Fibroblast of skin of scalp (primary cell): Measurements from ENCODE around the gene IRF2BPL.
"Not testable (repeated sequence)": the region's sequence is repeated elsewhere in the genome, so short reads cannot be mapped to it uniquely, and the experiment has no call there.

Experiments
- DNase-seq: peaks from one replicate; pipeline ENCODE4 v3.0.0-alpha.2; 2013

The IRF2BPL gene

DNA sequence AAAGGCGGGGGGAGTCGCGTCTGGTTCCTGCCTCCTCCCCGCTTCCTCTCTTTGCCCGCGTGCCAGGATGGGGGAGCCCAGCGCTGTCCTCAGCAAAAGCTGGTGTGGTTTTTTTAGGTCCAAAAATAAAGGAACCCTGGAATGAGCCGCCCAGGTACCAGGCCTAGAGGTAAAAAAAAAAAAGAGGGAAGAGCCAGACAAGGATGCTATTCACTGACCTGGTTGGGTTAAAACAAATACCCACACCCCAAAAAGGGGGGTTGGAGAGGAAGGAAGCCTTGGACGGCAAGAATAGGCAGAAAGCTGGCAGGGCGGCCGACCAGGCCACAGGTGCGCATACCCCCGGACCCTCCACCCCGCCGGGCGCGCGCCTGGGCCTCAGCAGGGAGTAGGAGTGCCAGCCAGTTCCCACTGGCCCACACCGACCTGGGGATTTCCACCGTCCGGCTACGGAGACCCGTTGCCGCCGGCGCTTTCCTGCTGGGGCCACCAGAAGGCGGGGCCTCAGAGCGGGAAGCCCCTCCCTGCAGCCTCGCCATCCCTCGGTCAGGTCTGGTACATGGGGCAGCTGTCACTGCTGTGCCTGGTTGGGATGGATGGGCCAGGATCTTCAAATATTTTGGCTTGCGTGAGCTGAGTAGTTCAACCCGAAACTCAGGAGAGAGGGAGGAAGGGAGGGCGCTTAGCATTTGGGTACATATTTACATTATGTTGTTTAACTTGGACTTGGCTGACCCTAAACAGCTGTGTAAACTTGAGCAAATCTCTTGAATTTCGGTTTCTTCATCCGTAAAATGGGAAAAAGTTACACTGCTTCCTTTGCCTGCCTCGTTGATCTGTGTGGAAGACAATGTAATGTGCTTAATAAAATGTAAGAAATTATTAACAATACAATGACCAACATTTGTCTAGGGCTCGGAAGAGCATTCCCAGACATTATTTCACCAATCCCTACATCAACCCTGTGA, 5.4 kb upstream of the IRF2BPL start:
- DNase-seq = peak; percentile 80

DNA sequence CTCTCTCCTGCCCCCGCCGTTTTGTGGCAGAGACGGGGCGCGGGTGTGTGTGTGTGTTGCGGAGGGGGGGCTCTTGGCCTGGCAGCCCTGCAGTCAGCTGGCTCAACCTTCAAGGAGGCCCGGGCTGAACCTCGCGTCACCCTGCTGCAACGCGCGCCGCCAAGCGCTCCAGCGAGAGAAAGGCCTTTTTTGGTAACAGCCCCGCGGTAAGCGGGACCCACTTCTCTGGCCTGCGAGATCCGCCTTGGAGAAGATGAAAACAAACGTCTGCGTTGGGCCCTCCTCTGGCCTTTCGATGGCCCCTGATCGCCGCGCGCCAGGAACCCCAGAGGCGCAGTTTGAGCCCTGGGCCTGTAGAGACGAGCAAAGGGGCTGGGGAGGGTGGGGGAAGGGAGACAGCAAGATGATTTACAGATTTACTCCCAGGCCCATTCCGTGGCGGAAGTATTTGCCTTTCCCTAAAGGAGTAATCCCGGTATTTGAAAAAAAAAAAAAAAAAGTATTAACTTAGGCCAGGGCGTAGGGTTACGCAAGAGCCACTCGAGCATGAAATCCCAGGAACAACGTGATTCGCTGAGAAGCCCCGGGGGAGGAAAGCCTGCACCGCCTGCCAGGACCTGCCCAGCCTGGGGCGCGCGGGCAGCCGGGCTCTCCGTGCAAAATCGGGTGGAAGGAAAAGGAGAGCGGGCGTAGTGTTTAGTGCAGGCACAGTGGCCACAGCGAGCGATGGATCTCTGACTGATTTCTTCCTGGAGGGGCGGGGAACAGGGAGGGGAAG, 4.5 kb upstream of the IRF2BPL start:
- peak; percentile 98 for DNase-seq

DNA sequence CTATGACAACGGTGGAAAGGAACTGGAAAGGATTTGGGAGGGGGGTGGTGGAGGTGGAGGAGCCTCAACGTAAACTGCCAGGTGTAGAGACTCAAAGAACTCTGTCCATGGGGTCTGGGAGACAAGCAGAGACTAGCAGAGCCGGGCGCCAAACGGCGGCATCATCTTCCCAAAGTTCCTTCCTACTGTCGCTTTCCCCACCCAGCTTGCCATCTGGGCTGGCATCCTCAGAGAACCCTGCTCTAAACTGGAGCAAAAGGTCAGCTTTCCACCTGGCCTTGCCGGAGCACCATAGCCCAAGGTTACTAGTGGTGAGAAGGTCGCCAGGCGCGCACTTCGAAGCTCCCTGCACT, 4.0 kb upstream of the IRF2BPL start:
- DNase-seq = no peak

DNA sequence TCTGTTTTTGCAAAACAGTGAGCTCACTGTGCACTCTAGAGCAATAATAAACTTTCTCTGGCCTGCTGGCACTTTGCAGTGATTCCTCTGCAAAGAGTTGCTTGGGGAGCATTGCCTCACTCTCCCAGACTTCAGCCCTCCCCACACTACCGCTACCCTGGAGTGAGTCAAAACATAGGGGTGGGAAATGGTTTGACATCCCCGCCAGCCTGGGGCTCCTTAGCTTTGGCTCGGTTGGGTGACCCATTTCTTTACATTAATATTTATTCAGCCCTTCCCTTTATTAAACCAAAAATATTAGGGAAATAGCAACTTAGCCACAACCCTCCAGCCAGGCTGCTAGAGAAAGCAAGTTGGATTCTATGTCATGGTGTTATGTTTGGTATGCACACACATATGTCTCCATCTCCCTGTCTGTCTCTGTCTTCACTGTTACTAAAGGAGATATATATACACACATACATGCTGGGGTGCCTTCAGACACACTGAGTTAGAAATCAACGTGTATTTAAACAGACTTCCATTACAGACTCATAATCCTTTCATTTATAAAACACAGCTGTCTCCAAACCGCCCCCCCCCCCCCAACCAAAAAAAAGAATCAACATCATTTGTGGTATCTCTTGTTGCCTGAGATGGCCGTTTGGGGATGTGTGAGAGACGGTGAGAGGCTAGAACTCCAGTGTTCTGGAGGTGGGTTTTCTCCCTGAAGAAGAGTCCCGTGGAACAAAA, 3.4 kb upstream of the IRF2BPL start:
- peak; percentile 96 for DNase-seq

DNA sequence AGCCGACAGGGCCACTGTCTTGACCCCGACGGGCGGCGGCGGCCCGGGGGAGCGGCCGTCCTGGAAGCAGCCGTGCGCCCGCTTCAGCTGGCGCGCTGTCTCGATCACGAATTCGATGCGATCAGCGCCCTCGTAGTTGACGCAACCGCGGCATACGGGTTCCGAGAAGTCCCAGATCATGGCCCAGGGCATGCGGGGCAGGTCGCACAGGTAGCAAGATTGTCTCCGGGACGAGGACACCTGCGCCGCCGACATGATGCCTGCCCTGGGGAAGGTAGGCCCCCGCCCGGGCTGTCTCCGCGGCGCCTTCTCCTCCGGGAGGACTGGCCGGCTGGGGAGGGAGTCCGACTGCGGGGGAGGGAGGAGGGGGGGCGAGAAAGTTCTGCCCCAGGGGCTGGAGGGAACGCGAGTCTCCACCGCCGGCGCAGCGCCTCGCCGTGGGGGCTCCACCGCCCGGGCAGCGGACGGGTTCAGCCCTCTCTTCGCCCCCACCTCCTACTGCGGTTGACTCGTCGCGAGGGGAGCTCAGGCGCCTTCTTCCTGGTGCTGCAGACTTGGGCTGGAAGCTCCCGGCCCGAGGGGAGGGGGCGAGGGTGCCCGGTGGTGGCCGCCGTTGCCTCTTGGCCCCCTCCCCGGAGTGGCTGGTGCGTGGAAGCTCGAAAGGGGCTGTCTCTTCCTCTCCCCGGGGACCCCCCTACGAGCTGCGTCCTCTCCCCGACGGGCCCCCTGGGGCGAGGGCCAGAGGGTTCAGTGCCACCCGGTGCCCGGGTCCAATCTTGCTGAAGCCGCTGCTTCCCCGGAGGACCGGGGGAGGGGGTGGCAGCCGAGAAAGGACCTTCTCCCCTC, 747 bp downstream of the IRF2BPL start:
- peak; percentile 85 for DNase-seq

DNA sequence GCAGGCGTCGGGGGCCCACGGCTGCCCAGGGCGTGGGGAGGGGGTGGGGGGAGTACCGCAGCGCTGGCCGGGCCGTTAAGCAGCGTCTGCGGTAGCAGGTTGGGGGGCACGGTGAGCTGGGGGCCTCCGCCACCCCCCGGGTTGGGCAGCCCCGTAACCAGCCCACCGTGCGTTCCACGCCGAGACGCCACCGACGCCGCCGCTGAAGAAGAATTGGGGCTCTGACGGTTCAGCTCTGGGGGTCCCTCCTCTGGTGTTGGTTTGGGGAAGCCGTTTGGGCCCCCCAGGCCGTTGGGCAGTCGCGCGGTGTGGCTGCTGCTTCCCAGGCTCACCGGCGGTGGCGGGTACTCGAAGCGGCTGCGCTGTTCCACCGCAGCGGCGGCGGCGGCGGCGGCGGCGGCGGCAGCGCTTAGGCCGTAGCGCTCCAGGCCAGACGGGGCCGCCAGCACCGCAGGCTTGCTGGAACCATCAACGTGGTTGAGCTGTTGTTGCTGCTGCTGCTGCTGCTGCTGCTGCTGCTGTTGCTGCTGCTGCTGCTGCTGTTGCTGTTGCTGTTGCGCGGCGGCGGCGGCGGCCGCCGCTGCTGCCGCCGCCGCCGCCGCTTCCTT, 1.5 kb downstream of the IRF2BPL start:
- DNase-seq = peak; percentile 73

DNA sequence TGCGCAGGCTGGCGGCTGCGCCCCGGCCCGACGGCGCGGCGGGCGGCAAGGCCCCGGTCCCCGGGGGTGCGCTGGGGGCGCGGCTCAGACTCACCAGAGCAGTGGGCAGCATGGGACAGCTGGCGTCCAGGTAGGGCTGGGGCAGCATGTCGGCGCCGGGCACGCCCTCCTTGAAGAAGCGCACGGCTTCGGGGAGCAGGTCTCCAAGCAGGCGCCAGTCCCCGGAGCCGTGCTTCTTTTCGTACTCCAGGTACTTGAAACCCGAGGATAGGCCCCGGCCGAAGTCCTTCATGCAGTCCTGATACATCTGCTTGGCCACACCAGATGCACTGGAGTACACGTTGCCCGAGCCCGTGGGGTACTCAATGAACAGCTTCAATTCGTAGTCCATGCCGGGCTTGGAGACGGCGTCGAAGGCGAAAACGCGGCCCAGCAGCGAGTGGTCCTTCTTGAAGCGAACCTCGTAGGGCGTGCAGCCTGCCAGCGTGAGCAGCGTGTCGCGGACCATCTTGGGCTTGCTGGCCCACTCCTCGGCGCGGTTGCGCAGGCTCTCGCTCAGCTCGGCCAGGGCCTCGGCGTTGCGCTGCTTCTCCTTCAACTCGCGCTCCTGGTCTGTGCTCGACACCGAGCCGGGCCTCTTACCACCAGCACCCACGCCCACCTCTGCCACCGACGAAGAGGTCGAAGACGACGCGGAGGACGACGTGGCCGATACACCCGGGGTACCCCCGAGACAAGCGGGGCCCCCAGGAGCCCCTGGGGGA, 2.2 kb downstream of the IRF2BPL start:
- no peak for DNase-seq

DNA sequence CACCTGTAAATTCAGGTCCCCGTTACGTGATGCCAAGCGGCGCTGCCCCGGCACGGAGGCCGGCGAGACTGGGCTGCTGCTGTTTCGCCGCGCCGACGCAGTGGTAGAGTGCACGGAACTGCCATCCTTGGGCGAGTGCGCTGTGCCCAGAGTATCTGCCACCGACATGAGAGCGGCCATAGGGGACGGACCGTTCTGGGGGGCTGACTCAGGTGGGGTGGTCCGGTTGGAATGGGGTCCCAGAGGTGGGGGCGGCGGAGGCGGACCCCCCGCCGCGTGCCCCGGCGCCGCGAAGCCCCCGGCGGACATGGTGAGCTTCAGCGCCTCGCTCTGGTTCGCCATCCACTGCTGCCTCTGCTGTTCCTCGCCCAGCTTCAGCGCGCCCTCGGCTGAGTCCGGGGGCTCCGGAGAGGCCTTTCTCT, 2.8 kb downstream of the IRF2BPL start:
- no peak for DNase-seq

DNA sequence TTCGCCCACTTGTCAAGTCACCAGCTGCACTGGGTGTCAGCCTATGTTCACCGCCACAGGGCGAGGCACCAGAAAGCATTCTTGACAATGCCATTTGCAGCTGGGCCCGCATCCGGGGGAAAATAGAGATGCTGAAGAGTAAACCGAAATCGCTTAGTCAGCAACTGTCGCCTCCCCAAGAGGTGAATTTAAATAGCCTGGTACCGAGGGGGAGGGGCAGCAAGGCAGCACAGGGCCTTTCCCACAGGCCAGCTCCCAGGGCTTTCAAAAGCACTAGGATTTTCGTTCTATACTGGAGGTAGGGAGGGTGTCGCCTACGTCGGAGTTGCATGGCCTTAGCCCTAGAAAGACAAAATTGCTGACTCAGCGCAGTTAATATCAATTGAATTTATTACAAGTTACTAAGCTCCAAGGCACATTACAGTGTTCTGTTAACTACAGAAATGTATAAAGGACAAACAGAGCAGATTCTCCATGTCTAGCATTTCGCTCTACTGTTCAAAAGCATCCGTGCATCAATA, 4.3 kb downstream of the IRF2BPL start:
- DNase-seq = no peak

DNA sequence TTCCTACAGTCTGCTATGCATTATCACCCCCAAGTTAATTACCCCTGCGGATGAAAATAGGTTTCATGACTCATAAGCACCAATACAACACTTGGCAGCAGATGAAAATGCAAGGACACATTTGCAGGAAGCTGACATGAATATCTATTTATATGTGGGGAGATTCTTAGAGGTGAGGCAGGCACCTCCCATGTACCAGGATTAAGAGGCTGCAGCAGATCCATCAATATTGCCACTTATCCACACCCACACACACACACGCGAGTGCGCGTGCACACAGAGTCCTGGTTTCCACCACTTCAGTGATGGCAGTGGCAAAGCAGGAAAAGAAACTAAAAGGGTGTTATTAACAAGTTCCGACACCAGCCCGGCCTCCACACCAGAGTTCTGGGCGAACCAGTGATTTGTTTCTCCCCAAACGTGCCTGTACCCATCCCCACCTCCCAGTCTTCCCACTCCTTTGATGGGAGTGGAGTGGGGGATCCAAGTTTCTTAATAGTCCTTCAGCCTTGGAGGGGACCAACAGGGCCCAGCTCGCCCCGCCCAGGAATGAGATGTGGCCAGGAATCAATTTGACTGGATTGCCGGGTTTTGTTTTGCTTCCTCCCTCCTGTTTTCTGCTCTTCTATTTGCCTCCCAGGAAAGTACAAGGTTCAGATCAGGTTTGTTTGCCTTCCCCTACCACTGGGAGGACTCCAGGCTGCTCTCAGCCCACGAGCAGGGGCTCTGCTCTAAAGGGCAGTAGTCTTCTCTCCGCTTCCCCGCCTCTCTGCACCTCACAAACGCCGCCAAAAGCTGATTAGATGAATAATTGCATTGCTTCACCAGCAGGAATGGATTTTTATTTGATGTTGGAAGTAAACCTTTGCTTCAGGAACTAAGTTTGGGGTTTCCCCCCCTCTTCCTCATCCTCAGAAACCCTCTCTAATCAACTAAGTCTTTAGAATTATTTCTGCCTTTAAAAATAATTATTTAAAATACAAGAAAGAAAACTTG, 5.2 kb downstream of the IRF2BPL start:
- DNase-seq = no peak

DNA sequence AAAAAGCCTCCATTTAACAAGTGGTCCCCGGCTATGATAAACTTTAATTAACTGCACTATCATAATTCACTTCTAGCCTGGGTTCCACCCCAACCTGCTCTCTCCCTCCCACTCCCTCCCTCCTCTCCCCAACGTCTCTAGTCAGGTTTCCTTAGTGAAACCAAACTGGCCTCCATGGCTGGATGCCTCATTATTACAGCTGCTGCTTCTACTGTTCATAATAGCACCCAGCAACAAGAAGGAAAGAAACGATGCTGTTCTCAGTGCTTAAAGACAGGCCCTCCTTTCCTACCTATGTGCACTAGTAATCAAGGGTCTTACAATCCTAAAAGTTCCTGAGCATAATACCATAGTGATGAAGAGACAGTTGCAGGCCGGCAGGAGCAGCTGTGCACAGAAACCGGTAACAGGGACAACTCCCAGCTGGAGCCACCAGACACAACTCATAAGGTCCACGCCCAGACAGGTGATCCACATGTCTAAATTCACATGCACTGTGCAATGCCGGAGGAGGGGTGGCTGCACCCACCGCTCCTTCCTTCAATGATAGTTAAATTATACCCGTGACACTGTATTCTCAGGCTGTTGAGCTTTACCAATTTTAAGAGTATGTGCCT, 6.2 kb downstream of the IRF2BPL start:
- no peak for DNase-seq

DNA sequence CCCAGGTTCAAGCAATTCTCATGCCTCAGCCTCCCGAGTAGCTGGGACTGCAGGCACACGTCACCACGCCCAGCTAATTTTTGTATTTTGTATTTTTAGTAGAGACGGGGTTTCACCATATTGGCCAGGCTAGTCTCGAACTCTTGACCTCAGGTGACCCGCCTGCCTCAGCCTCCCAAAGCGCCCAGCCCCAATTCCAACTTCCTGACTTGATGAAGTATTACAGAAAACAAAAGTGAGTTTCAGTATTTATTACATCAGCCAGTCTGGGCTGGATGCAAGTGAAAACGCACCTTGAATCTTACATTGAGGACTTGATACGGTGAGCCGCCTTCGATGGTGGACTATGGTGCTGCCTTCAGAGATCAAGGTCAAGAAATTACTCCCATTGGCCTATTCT, 7.1 kb downstream of the IRF2BPL start:
- not testable (repeated sequence) for DNase-seq

DNA sequence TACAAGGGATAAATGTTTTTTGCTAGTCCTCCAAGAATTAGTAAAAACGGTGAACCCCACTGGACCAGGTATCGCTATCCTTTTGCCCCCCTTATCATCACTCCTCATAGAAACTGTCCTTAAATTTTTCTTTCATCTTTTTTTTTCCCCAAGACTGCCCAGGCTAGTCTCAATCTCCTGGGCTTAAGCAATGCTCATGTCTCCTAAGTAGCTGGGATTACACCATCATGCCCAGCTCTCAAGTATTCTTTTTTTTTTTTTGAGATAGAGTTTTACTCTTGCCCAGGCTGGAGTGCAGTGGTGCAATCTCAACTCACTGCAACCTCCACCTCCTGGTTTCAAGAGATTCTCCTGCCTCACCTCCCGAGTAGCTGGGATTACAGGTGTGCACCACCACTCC, 9.7 kb downstream of the IRF2BPL start:
- no peak for DNase-seq

DNA sequence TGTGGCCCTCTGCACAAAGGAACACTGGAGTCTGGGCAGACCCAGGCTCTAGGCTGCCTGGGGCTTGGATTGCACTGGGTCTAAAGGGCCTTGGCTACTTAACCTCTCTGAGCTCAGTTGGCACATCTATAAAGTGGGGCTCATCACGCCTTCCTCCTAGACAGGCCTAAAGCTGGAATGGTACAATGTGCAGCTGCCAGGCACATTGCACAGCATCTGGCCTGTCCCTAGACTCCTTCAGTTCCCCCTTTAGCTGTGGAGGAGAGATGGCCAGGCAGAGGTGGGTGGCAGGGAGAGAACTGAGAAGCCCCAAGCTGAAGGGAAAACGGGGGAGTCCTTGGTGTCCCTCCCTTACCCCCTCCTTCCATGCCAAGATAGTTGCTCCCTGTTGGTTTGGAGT, 10.8 kb downstream of the IRF2BPL start:
- DNase-seq = no peak

DNA sequence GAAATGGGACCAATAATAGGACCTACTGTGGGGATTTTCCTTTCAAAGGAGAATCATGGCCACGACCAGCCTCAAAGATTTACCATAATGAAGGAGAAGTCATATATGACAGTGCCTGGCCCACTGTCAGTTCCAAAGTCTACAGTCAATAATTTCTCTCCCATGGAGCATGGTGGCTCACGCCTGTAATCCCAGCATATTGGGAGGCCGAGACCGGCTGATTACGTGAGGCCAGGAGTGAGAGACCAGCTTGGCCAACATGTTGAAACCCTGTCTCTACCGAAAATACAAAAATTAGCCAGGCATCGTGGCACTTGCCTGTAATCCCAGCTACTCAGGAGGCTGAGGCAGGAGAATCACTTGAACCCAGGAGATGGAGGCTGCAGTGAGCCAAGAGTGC, 13.8 kb downstream of the IRF2BPL start:
- DNase-seq = no peak

DNA sequence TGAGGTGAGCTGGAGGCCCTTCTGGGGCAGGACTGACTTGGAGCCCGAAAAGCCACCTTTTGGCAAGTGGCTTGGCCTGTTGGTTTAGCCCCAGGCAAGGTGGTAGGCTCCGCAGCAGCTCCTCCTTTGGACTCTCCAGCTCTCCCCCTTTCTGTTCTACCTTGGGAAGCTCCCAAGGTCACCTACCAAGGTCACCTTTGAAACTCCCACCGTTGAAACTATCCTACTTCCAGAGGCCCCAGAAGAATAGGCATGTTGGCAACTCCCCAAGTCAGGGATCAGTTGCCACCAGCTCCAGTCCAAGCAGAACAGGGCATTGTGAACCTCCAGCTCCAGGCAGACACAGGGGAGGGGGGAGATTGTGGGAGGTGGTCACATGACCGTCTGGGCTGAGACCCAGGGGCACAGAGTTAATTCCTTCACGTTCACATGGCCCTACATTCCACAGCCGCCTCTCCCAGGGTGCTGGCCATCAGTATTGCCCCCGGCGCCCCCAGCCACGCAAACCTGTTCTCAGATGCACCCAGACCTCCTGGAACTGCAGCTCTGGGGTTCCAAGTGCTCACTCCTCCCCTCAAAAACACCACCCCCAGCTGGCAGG, 14.4 kb downstream of the IRF2BPL start:
- peak; percentile 67 for DNase-seq

DNA sequence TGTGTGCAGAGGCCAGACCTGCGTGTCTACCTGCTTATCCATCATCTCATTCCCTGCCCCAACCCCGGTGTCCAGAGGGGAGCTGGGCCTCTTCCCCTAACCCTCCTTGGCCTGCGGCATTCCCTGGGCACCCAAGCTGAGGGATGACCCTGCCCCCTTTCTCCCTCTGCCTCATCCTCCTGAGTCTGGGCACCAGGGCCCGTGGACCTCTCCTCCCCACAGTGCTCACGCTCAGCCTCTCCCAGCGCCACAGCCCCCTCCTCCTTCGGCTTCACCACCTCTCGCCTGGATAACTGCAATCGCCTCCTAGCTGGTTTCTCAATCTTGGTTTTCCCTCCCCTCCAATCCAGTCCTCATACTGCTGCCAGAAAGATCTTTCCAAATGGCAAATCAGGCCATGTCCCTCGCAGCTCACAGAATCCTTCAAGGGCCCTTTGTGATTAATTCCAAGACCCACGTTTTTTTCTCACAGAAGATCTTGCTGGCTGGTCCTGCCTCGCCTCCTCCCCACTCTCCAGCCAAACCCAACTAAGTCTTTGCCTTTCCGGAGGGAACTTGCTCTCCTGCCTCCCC, 16.2 kb downstream of the IRF2BPL start:
- DNase-seq = no peak

DNA sequence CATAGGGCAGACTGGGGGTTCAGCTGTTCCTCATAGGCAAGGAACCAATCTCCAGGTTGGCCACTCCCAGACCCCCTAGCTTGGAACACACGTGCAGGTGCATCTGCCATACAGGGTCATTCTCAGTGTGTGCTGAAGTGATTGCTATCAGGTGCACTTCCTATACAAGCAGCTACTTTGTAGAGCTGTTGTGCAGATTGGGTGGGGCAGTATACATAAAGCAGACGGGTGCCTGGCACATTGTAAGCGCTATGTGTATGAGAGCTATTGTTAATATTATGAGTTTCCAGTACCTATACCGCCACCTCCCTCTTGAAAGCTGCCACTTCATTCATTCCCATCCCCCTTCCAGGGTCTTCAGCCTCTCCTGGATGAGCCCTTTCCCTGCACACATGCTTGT, 17.3 kb downstream of the IRF2BPL start:
- no peak for DNase-seq
